GM23338 (cell line): ENCODE results near the gene RPS19BP1. TPM values are rescaled to one million over a fixed set of nuclear protein-coding genes. Genes with fewer than 3 reads are reported as not detected.

Experiments used
- ATAC-seq: fragments of 200-7000 bp; cut with Tn5 transposase; 3 replicates; pipeline ENCODE4 v1.9.1; 2020
- DNase-seq: peaks from one replicate; pipeline ENCODE4 v3.0.0-alpha.2; 2015; ENCODE audit warnings: low spot score
- H2AFZ ChIP-seq: fragments of 200-600 bp; sonication (generic); 2 replicates; pipeline ENCODE4 v1.8.0; 2016; ENCODE audit warnings: antibody characterized with exemption, mild to moderate bottlenecking, moderate library complexity
- H3F3A ChIP-seq: fragments of 200-600 bp; sonication (generic); replicated peaks from 2 replicates; pipeline ENCODE4 v1.8.0; 2017; ENCODE audit warnings: antibody characterized with exemption, mixed run types, low read depth
- H3K27ac ChIP-seq: fragments of 200-600 bp; sonication (generic); 2 replicates; pipeline ENCODE4 v1.6.1; 2016; ENCODE audit warnings: low read depth
- H3K27me3 ChIP-seq: fragments of 200-600 bp; sonication (generic); 2 replicates; pipeline ENCODE4 v1.8.0; 2016; ENCODE audit warnings: mild to moderate bottlenecking, mixed run types, moderate library complexity; ENCODE audit not compliant: insufficient read depth
- H3K36me3 ChIP-seq: fragments of 200-600 bp; sonication (generic); 2 replicates; pipeline ENCODE4 v1.8.0; 2016; ENCODE audit warnings: mild to moderate bottlenecking; ENCODE audit not compliant: insufficient read depth
- H3K4me1 ChIP-seq: fragments of 200-600 bp; sonication (generic); 2 replicates; pipeline ENCODE4 v1.8.0; 2016; ENCODE audit warnings: mild to moderate bottlenecking, moderate library complexity; ENCODE audit not compliant: insufficient read depth
- H3K4me2 ChIP-seq: fragments of 200-600 bp; sonication (generic); 2 replicates; pipeline ENCODE4 v1.7.1; 2017; ENCODE audit warnings: mixed run types
- H3K4me3 ChIP-seq: fragments of 200-600 bp; sonication (generic); 2 replicates; pipeline ENCODE4 v1.6.1; 2016; ENCODE audit warnings: mixed run types
- H3K79me2 ChIP-seq: fragments of 200-600 bp; sonication (generic); replicated peaks from 2 replicates; pipeline ENCODE4 v1.8.0; 2017; ENCODE audit warnings: mild to moderate bottlenecking; ENCODE audit not compliant: insufficient read depth
- H3K9me2 ChIP-seq: fragments of 200-600 bp; sonication (generic); 2 replicates; pipeline ENCODE4 v1.8.0; 2017; ENCODE audit not compliant: insufficient read depth
- H4K20me1 ChIP-seq: fragments of 200-600 bp; sonication (generic); replicated peaks from 2 replicates; pipeline ENCODE4 v1.8.0; 2017; ENCODE audit warnings: mild to moderate bottlenecking; ENCODE audit not compliant: insufficient read depth
- H3K27ac Mint-ChIP-seq: 2 replicates; pipeline ENCODE4 v1.8.0; 2020; ENCODE audit warnings: inconsistent platforms, mild to moderate bottlenecking, moderate library complexity, mixed read lengths
- H3K27me3 Mint-ChIP-seq: 3 replicates; pipeline ENCODE4 v1.8.0; 2022; ENCODE audit warnings: low read depth, mild to moderate bottlenecking, moderate library complexity, mixed read lengths, inconsistent platforms; ENCODE audit not compliant: insufficient read depth, poor library complexity
- H3K36me3 Mint-ChIP-seq: 3 replicates; pipeline ENCODE4 v1.8.0; 2021; ENCODE audit warnings: low read depth, mild to moderate bottlenecking, inconsistent platforms, moderate library complexity, mixed read lengths
- H3K4me1 Mint-ChIP-seq: 3 replicates; pipeline ENCODE4 v1.8.0; 2020; ENCODE audit warnings: mild to moderate bottlenecking, inconsistent platforms, mixed read lengths
- H3K4me3 Mint-ChIP-seq: 3 replicates; pipeline ENCODE4 v1.8.0; 2021; ENCODE audit warnings: moderate library complexity, mild to moderate bottlenecking, inconsistent platforms, mixed read lengths
- H3K9me3 Mint-ChIP-seq: 3 replicates; pipeline ENCODE4 v1.8.0; 2020; ENCODE audit warnings: moderate library complexity, mild to moderate bottlenecking, inconsistent platforms, mixed read lengths
- CREB1 ChIP-seq: fragments of 250-450 bp; sonication (Bioruptor Pico); IDR thresholded peaks from 2 replicates; pipeline ENCODE4 v1.5.0; 2020; ENCODE audit warnings: low read depth, mild to moderate bottlenecking, moderate library complexity
- ZNF114 ChIP-seq: fragments of 250-450 bp; sonication (Bioruptor Pico); IDR thresholded peaks from 2 replicates; pipeline ENCODE4 v1.5.0; 2020; ENCODE audit warnings: mild to moderate bottlenecking, moderate library complexity
- ZNF462 ChIP-seq: fragments of 250-450 bp; sonication (Bioruptor Pico); IDR thresholded peaks from 2 replicates; pipeline ENCODE4 v1.5.0; 2020; ENCODE audit warnings: mild to moderate bottlenecking, moderate library complexity
- polyA plus RNA-seq: library from polyadenylated mRNA; unstranded; fragments of >200 nt; fragmentation: Nextera tagmentation; extraction: Ambion mirVana; gene quantifications from 2 replicates; pipeline ENCODE4 v1.2.1, GENCODE V29; 2016
- total RNA-seq: library from RNA; depleted of rRNA; stranded (reverse); fragments of >200 nt; shearing (Covaris generic); gene quantifications from 2 replicates; pipeline ENCODE4 v1.2.3, GENCODE V29; 2014

Gene RPS19BP1
- total and polyA plus RNA-seq, 2 experiments from 2014 or later, result 153 to 215 TPM

- peaks cover 31% of the 10 kb centered on the region for H3K27me3 Mint-ChIP-seq
These were observed 15.0 kb upstream of the RPS19BP1 start for GRCh38 chr22:39547587-39547947.

More at GRCh38 chr22:39547587-39547947, 15.0 kb upstream of the RPS19BP1 start:
- Mint-ChIP-seq H3K27ac (no peak overlapping the region), H3K4me1 (peaks cover 17% of the 10 kb centered on the region), H3K9me3 (no peaks in the 10 kb centered on the region), H3K36me3 (no peaks in the 10 kb centered on the region), H3K4me3 (no peak overlapping the region)
- ATAC-seq (no peak), DNase-seq (no peak)
- Histone ChIP-seq H4K20me1 (peaks cover 5% of the 10 kb centered on the region; the same call in 1 of the 2 replicates), H3K4me3 (no peak overlapping the region), H3F3A (no peaks in the 10 kb centered on the region), H3K27me3 (0 out of 2 replicates have a peak, but pooled peaks cover 11% of the 10 kb centered on the region), H3K4me1 (no peaks in the 10 kb centered on the region), H3K9me2 (no peaks in the 10 kb centered on the region), H3K36me3 (no peaks in the 10 kb centered on the region), H3K79me2 (no peaks in the 10 kb centered on the region), H3K4me2 (no peak overlapping the region), H3K27ac (no peak overlapping the region), H2AFZ (no peak overlapping the region)
- no peak for TF ChIP-seq ZNF462 (CRISPR knock-in tag)
- TF ChIP-seq CREB1 (CRISPR knock-in tag), result no peak
- TF ChIP-seq ZNF114 (CRISPR knock-in tag), result no peak
